SK-N-SH (cell line): ENCODE measurements around the gene IL18.

Experiments
- CTCF ChIP-seq: fragments of 200-600 bp; sonication (generic); IDR thresholded peaks from 2 replicates; pipeline ENCODE4 v1.6.1; 2017; ENCODE audit warnings: antibody characterized with exemption, mild to moderate bottlenecking, moderate library complexity
- ELF1 ChIP-seq: IDR thresholded peaks from 2 replicates; pipeline ENCODE4 v1.4.0; 2012
- FOSL2 ChIP-seq: IDR thresholded peaks from 2 replicates; pipeline ENCODE4 v1.4.0; 2012; ENCODE audit warnings: low read depth, mild to moderate bottlenecking, moderate library complexity, borderline replicate concordance
- FOXJ3 ChIP-seq: sonication (generic); formaldehyde crosslinking; IDR thresholded peaks from 2 replicates; pipeline ENCODE4 v1.5.1; 2020; ENCODE audit warnings: mild to moderate bottlenecking, missing genetic modification reagents
- JUND ChIP-seq: IDR thresholded peaks from 2 replicates; pipeline ENCODE4 v1.4.0; 2012
- MXI1 ChIP-seq: IDR thresholded peaks from 2 replicates; pipeline ENCODE4 v1.6.1; 2012; ENCODE audit warnings: mild to moderate bottlenecking, low read depth, low read length, improper control_type of control experiment
- NRF1 ChIP-seq: IDR thresholded peaks from 2 replicates; pipeline ENCODE4 v1.6.1; 2012; ENCODE audit warnings: low read depth, mild to moderate bottlenecking, low read length
- PBX3 ChIP-seq: IDR thresholded peaks from 2 replicates; pipeline ENCODE4; 2012
- RAD21 ChIP-seq: IDR thresholded peaks from 2 replicates; pipeline ENCODE4 v1.6.1; 2012; ENCODE audit warnings: mild to moderate bottlenecking, low read length
- TAF1 ChIP-seq: IDR thresholded peaks from 2 replicates; pipeline ENCODE4 v1.6.1; 2012; ENCODE audit warnings: low read depth, mild to moderate bottlenecking, low read length, moderate library complexity, borderline replicate concordance
- USF1 ChIP-seq: IDR thresholded peaks from 2 replicates; pipeline ENCODE4 v1.4.0; 2012; ENCODE audit warnings: low read depth, borderline replicate concordance
- USF2 ChIP-seq: fragments of 150-350 bp; IDR thresholded peaks from 2 replicates; pipeline ENCODE4 v1.6.1; 2017; ENCODE audit warnings: antibody characterized with exemption, low read length, low read depth, borderline replicate concordance
- ZBTB33 ChIP-seq: IDR thresholded peaks from 2 replicates; pipeline ENCODE4 v1.4.0; 2012; ENCODE audit warnings: low read depth, borderline replicate concordance

- TF ChIP-seq CTCF (no peak), FOXJ3 (CRISPR knock-in tag) (no peak), USF1 (no peak), PBX3 (peak; percentile 76), ELF1 (no peak), FOSL2 (peak; percentile 99), MXI1 (no peak), TAF1 (no peak), RAD21 (no peak), JUND (peak; percentile 98), ZBTB33 (0 out of 2 replicates have a peak, but pooled peaks have one; percentile 60), USF2 (no peak), NRF1 (no peak)
Measured at GRCh38 chr11:112156956-112157766, 6.7 kb downstream of the IL18 start.
